HepG2 (cell line): Measurements from ENCODE around the gene ATP6V0D1. TPM values are rescaled to one million over a fixed set of nuclear protein-coding genes. Genes with fewer than 3 reads are reported as not detected.

Experiments
- ARID2 ChIP-seq: sonication (generic); formaldehyde crosslinking; IDR thresholded peaks from 2 replicates; pipeline ENCODE4 v1.8.1; 2022; ENCODE audit warnings: mild to moderate bottlenecking, missing genetic modification reagents, borderline replicate concordance
- ERF ChIP-seq: IDR thresholded peaks from 2 replicates; pipeline ENCODE4 v1.6.1; 2018; ENCODE audit warnings: missing biosample characterization, missing genetic modification reagents
- FOXP1 ChIP-seq, 2 experiments: fragments of 450-650 bp in 1 of 2; IDR thresholded peaks; 2 replicates each; pipeline ENCODE4 v1.6.1; 2017 to 2018; ENCODE audit warnings: antibody characterized with exemption in 1 of 2
- KLF15 ChIP-seq: sonication (generic); formaldehyde crosslinking; IDR thresholded peaks from 2 replicates; pipeline ENCODE4 v1.8.1; 2023; ENCODE audit warnings: borderline replicate concordance, mild to moderate bottlenecking, inconsistent platforms, missing genetic modification reagents, mixed read lengths
- LCORL ChIP-seq, 2 experiments: fragments of 450-650 bp in 1 of 2; sonication (generic) in 1 of 2; formaldehyde crosslinking in 1 of 2; IDR thresholded peaks; 2 replicates each; pipeline versions ENCODE4 v1.5.0 to v1.6.1; 2017 to 2020; ENCODE audit warnings: antibody characterized with exemption in 1 of 2, missing genetic modification reagents in 1 of 2
- MZF1 ChIP-seq: sonication (generic); formaldehyde crosslinking; IDR thresholded peaks from 2 replicates; pipeline ENCODE4 v1.8.1; 2023; ENCODE audit warnings: mild to moderate bottlenecking, missing genetic modification reagents, borderline replicate concordance
- NR1H2 ChIP-seq: sonication (generic); formaldehyde crosslinking; IDR thresholded peaks from 2 replicates; pipeline ENCODE4 v1.8.1; 2022; ENCODE audit warnings: low read depth, missing genetic modification reagents, borderline replicate concordance
- RORA ChIP-seq: sonication (generic); formaldehyde crosslinking; IDR thresholded peaks from 2 replicates; pipeline ENCODE4 v1.5.0; 2020; ENCODE audit warnings: mild to moderate bottlenecking, missing genetic modification reagents, moderate library complexity
- SAP130 ChIP-seq: IDR thresholded peaks from 2 replicates; pipeline ENCODE4 v1.6.1; 2016; ENCODE audit warnings: low read depth
- ZFAT ChIP-seq: sonication (generic); formaldehyde crosslinking; conservative IDR thresholded peaks from 2 replicates; pipeline ENCODE4 v1.8.1; 2023; ENCODE audit warnings: missing genetic modification reagents, inconsistent platforms
- ZFY ChIP-seq: sonication (generic); formaldehyde crosslinking; IDR thresholded peaks from 2 replicates; pipeline ENCODE4 v1.4.0; 2020; ENCODE audit warnings: missing genetic modification reagents
- ZNF207 ChIP-seq: fragments of 450-650 bp; IDR thresholded peaks from 2 replicates; pipeline ENCODE4 v1.6.1; 2016; ENCODE audit warnings: antibody characterized with exemption, borderline replicate concordance
- ZNF484 ChIP-seq: sonication (generic); formaldehyde crosslinking; IDR thresholded peaks from 2 replicates; pipeline ENCODE4 v1.5.1; 2020; ENCODE audit warnings: mild to moderate bottlenecking, low read depth, missing genetic modification reagents, borderline replicate concordance
- ZNF773 ChIP-seq: sonication (generic); formaldehyde crosslinking; IDR thresholded peaks from 2 replicates; pipeline ENCODE4 v1.4.0; 2020; ENCODE audit warnings: missing genetic modification reagents, borderline replicate concordance
- polyA plus RNA-seq, 8 experiments: library from polyadenylated mRNA; depleted of rRNA in 3 of 8; stranded (reverse) in 7 of 8; unstranded in 1 of 8; fragments of >200 nt; fragmentation: Illumina TruSeq in 4 of 8; extraction: Trizol in 4 of 8; gene quantifications; 2 replicates each; pipeline versions ENCODE4 v1.2.1 to v1.2.3, GENCODE V29; 2011 to 2016; ENCODE audit warnings: low read depth in 4 of 8, missing spikeins in 1 of 8, mixed read lengths in 1 of 8; ENCODE audit not compliant: insufficient read depth in 1 of 8
- total RNA-seq, 5 experiments: library from RNA; depleted of rRNA; stranded (reverse); fragments of >200 nt; fragmentation: Illumina TruSeq; extraction: Trizol; gene quantifications; 2 replicates each; pipeline ENCODE4 v1.2.3, GENCODE V29; 2016; ENCODE audit warnings: low read depth in 1 of 5
- TF ChIP-seq, protein P1 (sequence below): sonication (generic); formaldehyde crosslinking; IDR thresholded peaks from 2 replicates; pipeline ENCODE4 v1.9.0; 2021; ENCODE audit warnings: missing genetic modification reagents, borderline replicate concordance
- TF ChIP-seq, protein P2 (sequence below), 2 experiments: IDR thresholded peaks; 2 replicates each; pipeline ENCODE4 v1.6.1; 2011 to 2012; ENCODE audit warnings: low read length in 2 of 2, borderline replicate concordance in 1 of 2, low read depth in 1 of 2, mild to moderate bottlenecking in 1 of 2, moderate library complexity in 1 of 2
- TF ChIP-seq, protein P3 (sequence below): sonication (generic); formaldehyde crosslinking; conservative IDR thresholded peaks from 2 replicates; pipeline ENCODE4 v1.8.0; 2022; ENCODE audit warnings: mild to moderate bottlenecking, moderate library complexity, missing genetic modification reagents

The ATP6V0D1 gene
- total and polyA plus RNA-seq, 2 of the 13 experiments (the other 11 are each of a cell fraction or from before 2014, with no cell fraction given), result 51.1 to 61.3 TPM

- TF ChIP-seq ZNF207 (no peak), RORA (CRISPR knock-in tag) (no peak), ERF (CRISPR knock-in tag) (no peak), ZNF773 (CRISPR knock-in tag) (peak; percentile 53; the same call in 1 of the 2 replicates), ZFY (peak; percentile 91), KLF15 (CRISPR knock-in tag) (peak; percentile 40; the same call in 1 of the 2 replicates), LCORL (IDR thresholded peaks at IDR 0.05) (no peak), LCORL (CRISPR knock-in tag; IDR thresholded peaks at IDR 0.05) (no peak; the same call in 1 of the 2 replicates), SAP130 (peak; percentile 45), FOXP1 (IDR thresholded peaks at IDR 0.05) (no peak), FOXP1 (CRISPR knock-in tag; IDR thresholded peaks at IDR 0.05) (no peak), NR1H2 (CRISPR knock-in tag) (no peak), ZFAT (CRISPR knock-in tag) (0 out of 2 replicates have a peak, but pooled peaks have one; percentile 45), ZNF484 (CRISPR knock-in tag) (0 out of 2 replicates have a peak, but pooled peaks have one; percentile 28), MZF1 (CRISPR knock-in tag) (no peak), ARID2 (peak; percentile 94)
- TF ChIP-seq, protein P1, sequence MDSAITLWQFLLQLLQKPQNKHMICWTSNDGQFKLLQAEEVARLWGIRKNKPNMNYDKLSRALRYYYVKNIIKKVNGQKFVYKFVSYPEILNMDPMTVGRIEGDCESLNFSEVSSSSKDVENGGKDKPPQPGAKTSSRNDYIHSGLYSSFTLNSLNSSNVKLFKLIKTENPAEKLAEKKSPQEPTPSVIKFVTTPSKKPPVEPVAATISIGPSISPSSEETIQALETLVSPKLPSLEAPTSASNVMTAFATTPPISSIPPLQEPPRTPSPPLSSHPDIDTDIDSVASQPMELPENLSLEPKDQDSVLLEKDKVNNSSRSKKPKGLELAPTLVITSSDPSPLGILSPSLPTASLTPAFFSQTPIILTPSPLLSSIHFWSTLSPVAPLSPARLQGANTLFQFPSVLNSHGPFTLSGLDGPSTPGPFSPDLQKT (CRISPR knock-in tag), result no peak
- TF ChIP-seq, protein P2, sequence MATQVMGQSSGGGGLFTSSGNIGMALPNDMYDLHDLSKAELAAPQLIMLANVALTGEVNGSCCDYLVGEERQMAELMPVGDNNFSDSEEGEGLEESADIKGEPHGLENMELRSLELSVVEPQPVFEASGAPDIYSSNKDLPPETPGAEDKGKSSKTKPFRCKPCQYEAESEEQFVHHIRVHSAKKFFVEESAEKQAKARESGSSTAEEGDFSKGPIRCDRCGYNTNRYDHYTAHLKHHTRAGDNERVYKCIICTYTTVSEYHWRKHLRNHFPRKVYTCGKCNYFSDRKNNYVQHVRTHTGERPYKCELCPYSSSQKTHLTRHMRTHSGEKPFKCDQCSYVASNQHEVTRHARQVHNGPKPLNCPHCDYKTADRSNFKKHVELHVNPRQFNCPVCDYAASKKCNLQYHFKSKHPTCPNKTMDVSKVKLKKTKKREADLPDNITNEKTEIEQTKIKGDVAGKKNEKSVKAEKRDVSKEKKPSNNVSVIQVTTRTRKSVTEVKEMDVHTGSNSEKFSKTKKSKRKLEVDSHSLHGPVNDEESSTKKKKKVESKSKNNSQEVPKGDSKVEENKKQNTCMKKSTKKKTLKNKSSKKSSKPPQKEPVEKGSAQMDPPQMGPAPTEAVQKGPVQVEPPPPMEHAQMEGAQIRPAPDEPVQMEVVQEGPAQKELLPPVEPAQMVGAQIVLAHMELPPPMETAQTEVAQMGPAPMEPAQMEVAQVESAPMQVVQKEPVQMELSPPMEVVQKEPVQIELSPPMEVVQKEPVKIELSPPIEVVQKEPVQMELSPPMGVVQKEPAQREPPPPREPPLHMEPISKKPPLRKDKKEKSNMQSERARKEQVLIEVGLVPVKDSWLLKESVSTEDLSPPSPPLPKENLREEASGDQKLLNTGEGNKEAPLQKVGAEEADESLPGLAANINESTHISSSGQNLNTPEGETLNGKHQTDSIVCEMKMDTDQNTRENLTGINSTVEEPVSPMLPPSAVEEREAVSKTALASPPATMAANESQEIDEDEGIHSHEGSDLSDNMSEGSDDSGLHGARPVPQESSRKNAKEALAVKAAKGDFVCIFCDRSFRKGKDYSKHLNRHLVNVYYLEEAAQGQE (IDR thresholded peaks at IDR 0.05; ENCODE audit: borderline replicate concordance in 1 of 2, low read depth in 1 of 2, low read length in 2 of 2), result no peak
- TF ChIP-seq, protein P3, sequence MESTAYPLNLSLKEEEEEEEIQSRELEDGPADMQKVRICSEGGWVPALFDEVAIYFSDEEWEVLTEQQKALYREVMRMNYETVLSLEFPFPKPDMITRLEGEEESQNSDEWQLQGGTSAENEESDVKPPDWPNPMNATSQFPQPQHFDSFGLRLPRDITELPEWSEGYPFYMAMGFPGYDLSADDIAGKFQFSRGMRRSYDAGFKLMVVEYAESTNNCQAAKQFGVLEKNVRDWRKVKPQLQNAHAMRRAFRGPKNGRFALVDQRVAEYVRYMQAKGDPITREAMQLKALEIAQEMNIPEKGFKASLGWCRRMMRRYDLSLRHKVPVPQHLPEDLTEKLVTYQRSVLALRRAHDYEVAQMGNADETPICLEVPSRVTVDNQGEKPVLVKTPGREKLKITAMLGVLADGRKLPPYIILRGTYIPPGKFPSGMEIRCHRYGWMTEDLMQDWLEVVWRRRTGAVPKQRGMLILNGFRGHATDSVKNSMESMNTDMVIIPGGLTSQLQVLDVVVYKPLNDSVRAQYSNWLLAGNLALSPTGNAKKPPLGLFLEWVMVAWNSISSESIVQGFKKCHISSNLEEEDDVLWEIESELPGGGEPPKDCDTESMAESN (CRISPR knock-in tag), result peak; percentile 29; the same call in 1 of the 2 replicates
Observed at GRCh38 chr16:67528870-67529581, 48.1 kb upstream of the ATP6V0D1 start (continued).
